ENCODE results near the gene BORCS5. TPM values are rescaled to one million over a fixed set of nuclear protein-coding genes. Genes with fewer than 3 reads are reported as not detected.

The BORCS5 gene
- total and polyA plus RNA-seq, 5 experiments from 2014 or later = 12.4 to 18.4 (median 15.7) TPM

GRCh38 chr12:12513416-12514006, 156.6 kb downstream of the BORCS5 start:
- Mint-ChIP-seq H3K36me3 (peaks cover 10 to 49% (median 31%) of the 10 kb centered on the region in 3 donors), H3K4me1 (peaks cover 7 to 12% (median 8%) of the 10 kb centered on the region in 4 donors), H3K9me3 (no peaks in the 10 kb centered on the region), H3K4me3 (no peak overlapping the region), H3K27ac (peak overlapping the region in 2 of 10 donors; percentile 4 to 37), H3K27me3 (no peaks in the 10 kb centered on the region)
- POLR2A ChIA-PET = no interaction called here
- ATAC-seq = no peak
- DNase-seq = no peak

- Mint-ChIP-seq H3K36me3 (peaks cover 27 to 58% (median 44%) of the 10 kb centered on the region in 3 donors), H3K4me1 (peaks cover 3 to 24% (median 6%) of the 10 kb centered on the region in 4 donors), H3K9me3 (no peaks in the 10 kb centered on the region), H3K4me3 (no peak overlapping the region), H3K27me3 (no peaks in the 10 kb centered on the region), H3K27ac (peak overlapping the region in 1 of 10 donors; percentile 33)
- no peak for DNase-seq
- no peak for ATAC-seq
- POLR2A ChIA-PET = interaction anchor here (1.0 to 1.2 kb wide), 2 partner anchors 10 to 33 kb away, joined by 3 to 4 read pairs; no protein-coding TSS in a partner anchor
Observed at GRCh38 chr12:12518464-12518845, 161.6 kb downstream of the BORCS5 start.

GRCh38 chr12:12518919-12519318, 162.0 kb downstream of the BORCS5 start:
- DNase-seq (no peak), ATAC-seq (no peak)
- POLR2A ChIA-PET = interaction anchor here (1.0 to 1.2 kb wide), 2 partner anchors 9 to 33 kb away, joined by 3 to 4 read pairs; no protein-coding TSS in a partner anchor
- peaks cover 27 to 55% (median 44%) of the 10 kb centered on the region in 3 donors for H3K36me3 Mint-ChIP-seq
- H3K4me1 Mint-ChIP-seq = peaks cover 5 to 28% (median 8%) of the 10 kb centered on the region in 4 donors
- no peak overlapping the region for H3K27ac Mint-ChIP-seq
- H3K27me3 Mint-ChIP-seq = no peaks in the 10 kb centered on the region
- H3K9me3 Mint-ChIP-seq = no peaks in the 10 kb centered on the region
- H3K4me3 Mint-ChIP-seq = no peak overlapping the region

Other genes with a start within 250 kb of the BORCS5 start
- gene LRP6, start 90.0 kb upstream of the BORCS5 start, total RNA-seq = 1 to 10 TPM; 7.6 to 7.8 TPM
- gene LRP6, start 90.0 kb upstream of the BORCS5 start, polyA plus RNA-seq = 1 to 10 TPM; 1.4 to 2.2 (median 1.9) TPM
- under 1 TPM; 0.34 to 0.36 TPM for gene MANSC1, start 6.8 kb upstream of the BORCS5 start, total RNA-seq
- under 1 TPM; 0.39 to 0.89 (median 0.84) TPM for gene MANSC1, start 6.8 kb upstream of the BORCS5 start, polyA plus RNA-seq
- 10 to 100 TPM; 27.0 to 30.4 TPM for gene DUSP16, start 205.8 kb downstream of the BORCS5 start, total RNA-seq
- gene DUSP16, start 205.8 kb downstream of the BORCS5 start, polyA plus RNA-seq = 1 to 10 TPM; 4.5 to 4.7 (median 4.6) TPM

Measured in naive thymus-derived CD8-positive, alpha-beta T cell (primary cell).